PC-3 (cell line): Measurements from ENCODE around the gene TRIB2. TPM values are rescaled to one million over a fixed set of nuclear protein-coding genes. Genes with fewer than 3 reads are reported as not detected.

Experiments used
- ATAC-seq: fragments of 200-7000 bp; cut with Tn5 transposase; 2 replicates; pipeline ENCODE4 v1.9.1; 2020; ENCODE audit warnings: mild to moderate bottlenecking, moderate library complexity
- BruUV-seq: library from RNA; stranded (reverse); fragments of 400-500 nt; replicated peaks from 2 replicates; lab custom pipeline; 2021; lab: Mats Ljungman, UMichigan
- CTCF ChIA-PET: fragments of 300-600 bp; sonication (Branson Sonifier 250); formaldehyde crosslinking; loops from one replicate; lab custom pipeline; 2022; ENCODE audit warnings: antibody characterized with exemption; lab: Charles Lee
- POLR2A ChIA-PET: fragments of 300-600 bp; sonication (Branson Sonifier 250); formaldehyde crosslinking; loops from one replicate; lab custom pipeline; 2022; ENCODE audit warnings: antibody characterized with exemption; ENCODE audit not compliant: unreplicated experiment; lab: Charles Lee
- DNase-seq: peaks from one replicate; pipeline ENCODE4 v3.0.0-alpha.2; 2015
- H2AFZ ChIP-seq: fragments of 300-600 bp; sonication (generic); 2 replicates; pipeline ENCODE4 v1.6.0; 2016; ENCODE audit warnings: antibody characterized with exemption, low read length
- H3F3A ChIP-seq: fragments of 300-600 bp; sonication (generic); one replicate; pipeline ENCODE4 v1.6.0; 2017; ENCODE audit warnings: antibody characterized with exemption, low read length, control low read depth, mild to moderate bottlenecking; ENCODE audit not compliant: unreplicated experiment
- H3K27ac ChIP-seq: fragments of 300-600 bp; sonication (generic); 2 replicates; pipeline ENCODE4 v1.5.1; 2016; ENCODE audit warnings: mild to moderate bottlenecking, low read length
- H3K27me3 ChIP-seq: fragments of 300-600 bp; sonication (generic); 2 replicates; pipeline ENCODE4 v1.6.1; 2016; ENCODE audit warnings: low read length, mixed read lengths
- H3K36me3 ChIP-seq: fragments of 300-600 bp; sonication (generic); 2 replicates; pipeline ENCODE4 v1.6.1; 2016; ENCODE audit warnings: low read depth, mixed run types, low read length, mixed read lengths
- H3K4me1 ChIP-seq: fragments of 300-600 bp; sonication (generic); 2 replicates; pipeline ENCODE4 v1.5.1; 2016; ENCODE audit warnings: low read length; ENCODE audit not compliant: insufficient read depth
- H3K4me2 ChIP-seq: fragments of 300-600 bp; sonication (generic); 2 replicates; pipeline ENCODE4 v1.6.0; 2016; ENCODE audit warnings: low read length
- H3K4me3 ChIP-seq: fragments of 300-600 bp; sonication (generic); 2 replicates; pipeline ENCODE4 v1.5.1; 2016; ENCODE audit warnings: mild to moderate bottlenecking, low read length, mixed read lengths
- H3K79me2 ChIP-seq: fragments of 300-600 bp; sonication (generic); 2 replicates; pipeline ENCODE4 v1.6.1; 2017; ENCODE audit warnings: low read length, mixed read lengths
- H3K9ac ChIP-seq: fragments of 300-600 bp; sonication (generic); 2 replicates; pipeline ENCODE4 v1.6.0; 2016; ENCODE audit warnings: mild to moderate bottlenecking, low read length
- H3K9me2 ChIP-seq: fragments of 300-600 bp; sonication (generic); replicated peaks from 2 replicates; pipeline ENCODE4 v1.6.1; 2016; ENCODE audit warnings: mixed run types, low read length, mixed read lengths
- H3K9me3 ChIP-seq: fragments of 300-600 bp; sonication (generic); 2 replicates; pipeline ENCODE4 v1.6.1; 2016; ENCODE audit warnings: low read length, mixed read lengths
- H4K20me1 ChIP-seq: fragments of 300-600 bp; sonication (generic); 2 replicates; pipeline ENCODE4 v1.6.1; 2016; ENCODE audit warnings: low read length, mixed read lengths
- EZH2 ChIP-seq: fragments of 300-600 bp; sonication (generic); IDR thresholded peaks from one replicate; pipeline ENCODE4 v1.6.1; 2017; ENCODE audit warnings: antibody characterized with exemption, mild to moderate bottlenecking, low read length; ENCODE audit not compliant: unreplicated experiment
- EZH2phosphoT487 ChIP-seq: fragments of 300-600 bp; sonication (generic); IDR thresholded peaks from 2 replicates; pipeline ENCODE4 v1.6.1; 2018; ENCODE audit warnings: mild to moderate bottlenecking, antibody characterized with exemption, low read length, borderline replicate concordance
- intact Hi-C: fragments of 100-400 bp; cut with micrococcal nuclease; formaldehyde crosslinking; loops from 2 replicates; pipeline ENCODE4 v1.9.0; 2023
- total RNA-seq: library from RNA; depleted of rRNA; stranded (reverse); fragments of >200 nt; gene quantifications from 2 replicates; pipeline ENCODE4 v1.2.3, GENCODE V29; 2014
- TF ChIP-seq, protein P1 (sequence below): fragments of 300-600 bp; sonication (generic); conservative IDR thresholded peaks from 2 replicates; pipeline ENCODE4 v1.5.1; 2017; ENCODE audit warnings: antibody characterized with exemption, low read depth, mild to moderate bottlenecking, low read length

TRIB2 gene
- total RNA-seq, 1 experiment from 2014 or later, result 35.2 TPM

DNA sequence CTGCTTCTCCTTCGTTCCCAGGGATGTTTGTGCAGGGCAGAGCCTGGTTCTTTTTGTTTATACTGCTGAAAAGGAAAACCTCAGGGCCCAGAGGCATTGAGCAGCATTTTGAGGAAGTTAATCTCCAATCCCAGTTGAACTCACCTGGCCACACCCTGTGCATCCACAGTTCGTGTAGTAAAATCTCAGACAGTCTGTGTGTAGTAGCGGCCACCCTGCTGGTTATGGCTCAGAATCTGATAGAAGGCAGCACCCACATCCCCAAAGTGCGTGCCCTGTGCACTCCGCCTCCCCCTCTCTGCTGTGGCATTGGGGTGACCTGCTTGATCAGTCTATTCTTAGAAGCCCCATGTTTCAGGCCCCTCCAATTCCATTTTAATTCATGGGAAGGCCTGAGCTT, 10.9 kb downstream of the TRIB2 start:
- H3K27me3 ChIP-seq, result no peaks in the 10 kb centered on the region
- ATAC-seq, result no peak
- no peak overlapping the region for H2AFZ ChIP-seq
- peaks cover 8% of the 10 kb centered on the region for H4K20me1 ChIP-seq
- no peak overlapping the region for H3K27ac ChIP-seq
- no peaks in the 10 kb centered on the region for H3K9me3 ChIP-seq
- ChIA-PET CTCF (no interaction called here), POLR2A (no interaction called here)
- no peak for TF ChIP-seq EZH2
- TF ChIP-seq, protein P1, sequence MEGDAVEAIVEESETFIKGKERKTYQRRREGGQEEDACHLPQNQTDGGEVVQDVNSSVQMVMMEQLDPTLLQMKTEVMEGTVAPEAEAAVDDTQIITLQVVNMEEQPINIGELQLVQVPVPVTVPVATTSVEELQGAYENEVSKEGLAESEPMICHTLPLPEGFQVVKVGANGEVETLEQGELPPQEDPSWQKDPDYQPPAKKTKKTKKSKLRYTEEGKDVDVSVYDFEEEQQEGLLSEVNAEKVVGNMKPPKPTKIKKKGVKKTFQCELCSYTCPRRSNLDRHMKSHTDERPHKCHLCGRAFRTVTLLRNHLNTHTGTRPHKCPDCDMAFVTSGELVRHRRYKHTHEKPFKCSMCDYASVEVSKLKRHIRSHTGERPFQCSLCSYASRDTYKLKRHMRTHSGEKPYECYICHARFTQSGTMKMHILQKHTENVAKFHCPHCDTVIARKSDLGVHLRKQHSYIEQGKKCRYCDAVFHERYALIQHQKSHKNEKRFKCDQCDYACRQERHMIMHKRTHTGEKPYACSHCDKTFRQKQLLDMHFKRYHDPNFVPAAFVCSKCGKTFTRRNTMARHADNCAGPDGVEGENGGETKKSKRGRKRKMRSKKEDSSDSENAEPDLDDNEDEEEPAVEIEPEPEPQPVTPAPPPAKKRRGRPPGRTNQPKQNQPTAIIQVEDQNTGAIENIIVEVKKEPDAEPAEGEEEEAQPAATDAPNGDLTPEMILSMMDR, result no peak
- TF ChIP-seq EZH2phosphoT487, result no peak
- H3K4me2 ChIP-seq, result no peak overlapping the region
- no peaks in the 10 kb centered on the region for H3K9me2 ChIP-seq
- intact Hi-C loops, result no loop called here
- H3F3A ChIP-seq, result no peaks in the 10 kb centered on the region
- H3K4me1 ChIP-seq, result peaks cover 1% of the 10 kb centered on the region; the same call in 1 of the 2 replicates
- peaks cover 65% of the 10 kb centered on the region for H3K36me3 ChIP-seq
- H3K9ac ChIP-seq, result no peak overlapping the region
- no peak overlapping the region for H3K4me3 ChIP-seq
- BruUV-seq, result no TSS peak
- peaks cover 63% of the 10 kb centered on the region for H3K79me2 ChIP-seq
- no peak for DNase-seq

DNA sequence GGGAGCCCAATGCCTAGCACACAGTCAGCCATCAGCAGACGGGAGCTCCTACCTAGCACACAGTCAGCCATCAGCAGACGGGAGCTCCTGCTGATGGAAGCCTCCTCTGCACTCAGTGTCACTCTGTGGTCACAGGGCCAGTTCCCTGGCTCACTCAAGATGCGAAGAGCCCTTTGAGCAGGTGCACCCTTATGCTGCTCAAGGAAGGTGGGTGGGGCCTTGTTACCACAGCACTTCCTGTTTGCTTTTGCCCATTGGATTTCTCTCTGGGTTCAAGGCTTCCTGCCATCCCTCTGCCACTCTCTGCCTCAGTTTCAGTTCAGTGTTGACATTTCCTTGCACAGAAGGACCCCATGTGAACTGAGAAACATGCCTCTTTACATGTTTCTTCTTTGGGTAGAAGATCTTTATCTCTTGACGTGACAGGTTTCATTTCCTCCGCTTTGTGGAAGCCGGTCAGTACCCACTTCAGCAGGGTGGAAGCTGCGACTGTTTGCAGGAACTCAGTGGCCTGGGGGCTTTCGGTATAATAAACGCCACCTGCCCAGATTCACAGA, 11.6 kb downstream of the TRIB2 start:
- no peak overlapping the region for H3K9ac ChIP-seq
- DNase-seq (no peak), ATAC-seq (no peak)
- H3K4me1 ChIP-seq, result peaks cover 4% of the 10 kb centered on the region
- ChIA-PET POLR2A (no interaction called here), CTCF (no interaction called here)
- TF ChIP-seq, protein P1, result no peak
- TF ChIP-seq EZH2phosphoT487 (no peak), EZH2 (no peak)
- H3K9me2 ChIP-seq, result no peaks in the 10 kb centered on the region
- peaks cover 1% of the 10 kb centered on the region for H3F3A ChIP-seq
- intact Hi-C loops, result no loop called here
- H3K79me2 ChIP-seq, result peaks cover 57% of the 10 kb centered on the region
- no peaks in the 10 kb centered on the region for H3K27me3 ChIP-seq
- H3K4me2 ChIP-seq, result no peak overlapping the region
- H3K27ac ChIP-seq, result no peak overlapping the region
- no TSS peak for BruUV-seq
- H3K36me3 ChIP-seq, result peaks cover 65% of the 10 kb centered on the region
- H3K4me3 ChIP-seq, result no peak overlapping the region
- H4K20me1 ChIP-seq, result peaks cover 2% of the 10 kb centered on the region
- no peak overlapping the region for H2AFZ ChIP-seq
- H3K9me3 ChIP-seq, result no peaks in the 10 kb centered on the region

DNA sequence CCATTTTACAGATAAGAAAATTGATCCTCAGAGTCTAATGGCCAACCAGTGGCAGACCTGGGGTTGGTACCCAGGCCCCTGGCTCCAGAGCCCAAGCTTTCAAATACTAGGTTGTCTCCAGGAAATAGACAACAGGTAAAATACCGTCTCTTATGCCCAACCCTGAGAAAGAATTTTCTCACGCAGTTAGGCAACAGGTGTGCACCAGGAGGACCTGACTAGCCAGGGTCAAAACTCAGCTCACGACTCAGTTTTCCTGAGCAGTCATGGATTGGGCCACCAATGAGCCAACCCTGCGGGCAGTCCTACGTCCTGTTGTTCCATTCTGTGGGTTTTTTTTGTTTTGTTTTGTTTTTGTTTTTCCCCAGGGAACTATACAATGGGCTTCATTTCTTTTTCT, 13.5 kb downstream of the TRIB2 start:
- BruUV-seq, result no TSS peak
- no peak for ATAC-seq
- TF ChIP-seq, protein P1, result no peak
- TF ChIP-seq EZH2 (no peak), EZH2phosphoT487 (no peak)

More for the DNA sequence above, 13.5 kb downstream of the TRIB2 start:
- Histone ChIP-seq H3K36me3 (peaks cover 54% of the 10 kb centered on the region), H3F3A (peaks cover 5% of the 10 kb centered on the region), H2AFZ (no peak overlapping the region), H3K27ac (no peak overlapping the region), H3K79me2 (peaks cover 51% of the 10 kb centered on the region), H4K20me1 (no peaks in the 10 kb centered on the region), H3K9me2 (no peaks in the 10 kb centered on the region), H3K4me1 (peaks cover 15% of the 10 kb centered on the region), H3K4me3 (no peak overlapping the region), H3K4me2 (no peak overlapping the region), H3K9me3 (no peaks in the 10 kb centered on the region), H3K27me3 (no peaks in the 10 kb centered on the region), H3K9ac (no peak overlapping the region)
- intact Hi-C loops, result no loop called here
- ChIA-PET CTCF (interaction anchor here (0.6 kb wide), 1 partner anchor 1905 kb away, joined by 6 read pairs; no protein-coding TSS in a partner anchor), POLR2A (interaction anchor here (0.6 kb wide), 1 partner anchor 1147 kb away, joined by 7 read pairs; no protein-coding TSS in a partner anchor)
- DNase-seq, result no peak
